Activated naive CD4-positive, alpha-beta T cell treated with anti-CD3 and anti-CD28 coated beads, Interleukin-2, amount 50 U/mL, for 72 hours (primary cell): ENCODE measurements around the gene METAP2. TPM values are rescaled to one million over a fixed set of nuclear protein-coding genes. Genes with fewer than 3 reads are reported as not detected.

ENCODE experiments used
- ATAC-seq, 2 donors: fragments of 150-1000 bp; cut with Tn5 transposase; 2 replicates each; pipeline ENCODE4 v1.10.0; 2021; ENCODE audit warnings: mild to moderate bottlenecking in 2 of 2, moderate library complexity in 2 of 2
- DNase-seq, 2 donors: peaks; one replicate each; pipeline ENCODE4 v3.0.0; 2021 to 2022; ENCODE audit warnings: low spot score in 2 of 2
- H3K27ac Mint-ChIP-seq, 2 donors: one replicate each; pipeline ENCODE4 v1.8.0; 2022; ENCODE audit warnings: mild to moderate bottlenecking in 2 of 2, mixed read lengths in 2 of 2
- H3K36me3 Mint-ChIP-seq, 2 donors: one replicate each; pipeline ENCODE4 v1.8.0; 2022; ENCODE audit warnings: mixed read lengths in 2 of 2
- H3K9me3 Mint-ChIP-seq, 2 donors: one replicate each; pipeline ENCODE4 v1.8.0; 2022; ENCODE audit warnings: mixed read lengths in 2 of 2
- total RNA-seq, 2 donors: library from RNA; stranded (reverse); gene quantifications; one replicate each; pipeline ENCODE4 v1.2.3, GENCODE V29; 2022

The METAP2 gene
- total RNA-seq, 2 donors from 2014 or later: 70.7 to 141 TPM

GRCh38 chr12:95522692-95523091 is 48.7 kb downstream of the METAP2 start:
- no peak overlapping the region for H3K27ac Mint-ChIP-seq
- H3K9me3 Mint-ChIP-seq: no peaks in the 10 kb centered on the region
- ATAC-seq (no peak), DNase-seq (no peak)
- H3K36me3 Mint-ChIP-seq: no peaks in the 10 kb centered on the region

GRCh38 chr12:95528431-95528830 is 54.5 kb downstream of the METAP2 start:
- no peak for DNase-seq
- H3K9me3 Mint-ChIP-seq: no peaks in the 10 kb centered on the region
- ATAC-seq: no peak
- H3K36me3 Mint-ChIP-seq: no peaks in the 10 kb centered on the region
- H3K27ac Mint-ChIP-seq: no peak overlapping the region

- Mint-ChIP-seq H3K36me3 (no peaks in the 10 kb centered on the region), H3K9me3 (no peaks in the 10 kb centered on the region), H3K27ac (no peak overlapping the region)
- DNase-seq: no peak
- no peak for ATAC-seq
Observed at GRCh38 chr12:95529693-95530225, 55.8 kb downstream of the METAP2 start.

GRCh38 chr12:95532851-95533250 is 58.9 kb downstream of the METAP2 start:
- ATAC-seq (peak; percentile 64 to 71), DNase-seq (no peak)
- no peaks in the 10 kb centered on the region for H3K36me3 Mint-ChIP-seq
- no peaks in the 10 kb centered on the region for H3K9me3 Mint-ChIP-seq
- no peak overlapping the region for H3K27ac Mint-ChIP-seq

- DNase-seq: no peak
- Mint-ChIP-seq H3K27ac (no peak overlapping the region), H3K36me3 (no peaks in the 10 kb centered on the region), H3K9me3 (no peaks in the 10 kb centered on the region)
- no peak for ATAC-seq
Observed at GRCh38 chr12:95533985-95534384, 60.0 kb downstream of the METAP2 start.

- no peak for DNase-seq
- Mint-ChIP-seq H3K36me3 (no peaks in the 10 kb centered on the region), H3K9me3 (no peaks in the 10 kb centered on the region), H3K27ac (no peak overlapping the region)
- no peak for ATAC-seq
Observed at GRCh38 chr12:95538006-95538405, 64.1 kb downstream of the METAP2 start.

GRCh38 chr12:95538656-95539055 is 64.7 kb downstream of the METAP2 start:
- no peak overlapping the region for H3K27ac Mint-ChIP-seq
- no peak for DNase-seq
- ATAC-seq: no peak
- no peaks in the 10 kb centered on the region for H3K36me3 Mint-ChIP-seq
- H3K9me3 Mint-ChIP-seq: no peaks in the 10 kb centered on the region

- Mint-ChIP-seq H3K9me3 (no peaks in the 10 kb centered on the region), H3K36me3 (no peaks in the 10 kb centered on the region)
- no peak for DNase-seq
Observed at GRCh38 chr12:95541436-95541835, 67.5 kb downstream of the METAP2 start.

GRCh38 chr12:95543305-95543704 is 69.4 kb downstream of the METAP2 start:
- Mint-ChIP-seq H3K27ac (no peak overlapping the region), H3K36me3 (no peaks in the 10 kb centered on the region), H3K9me3 (no peaks in the 10 kb centered on the region)
- ATAC-seq (no peak), DNase-seq (no peak)

More at GRCh38 chr12:95541436-95541835, 67.5 kb downstream of the METAP2 start:
- ATAC-seq: no peak
- H3K27ac Mint-ChIP-seq: no peak overlapping the region

- Mint-ChIP-seq H3K27ac (no peak overlapping the region), H3K9me3 (peaks cover 0 to 7% of the 10 kb centered on the region in 2 donors), H3K36me3 (peaks cover 0 to 7% of the 10 kb centered on the region in 2 donors)
- DNase-seq (no peak), ATAC-seq (no peak)
Observed at GRCh38 chr12:95544756-95545155, 70.8 kb downstream of the METAP2 start.

- Mint-ChIP-seq H3K27ac (no peak overlapping the region), H3K36me3 (peaks cover 0 to 7% of the 10 kb centered on the region in 2 donors), H3K9me3 (peaks cover 0 to 7% of the 10 kb centered on the region in 2 donors)
- no peak for ATAC-seq
- DNase-seq: no peak
Observed at GRCh38 chr12:95545303-95545702, 71.4 kb downstream of the METAP2 start.

GRCh38 chr12:95545731-95546490 is 72.0 kb downstream of the METAP2 start:
- DNase-seq (no peak), ATAC-seq (no peak)
- Mint-ChIP-seq H3K9me3 (peaks cover 0 to 7% of the 10 kb centered on the region in 2 donors), H3K36me3 (peaks cover 0 to 7% of the 10 kb centered on the region in 2 donors), H3K27ac (no peak overlapping the region)

- DNase-seq (no peak), ATAC-seq (no peak)
- Mint-ChIP-seq H3K9me3 (peaks cover 0 to 7% of the 10 kb centered on the region in 2 donors), H3K36me3 (peaks cover 0 to 7% of the 10 kb centered on the region in 2 donors), H3K27ac (no peak overlapping the region)
Observed at GRCh38 chr12:95546491-95546813, 72.5 kb downstream of the METAP2 start.

GRCh38 chr12:95547522-95548055 is 73.6 kb downstream of the METAP2 start:
- Mint-ChIP-seq H3K36me3 (peaks cover 0 to 7% of the 10 kb centered on the region in 2 donors), H3K27ac (peak overlapping the region; percentile 53 to 83), H3K9me3 (peaks cover 0 to 7% of the 10 kb centered on the region in 2 donors)
- DNase-seq: no peak
- no peak for ATAC-seq

- Mint-ChIP-seq H3K27ac (peak overlapping the region; percentile 53 to 83), H3K9me3 (peaks cover 0 to 7% of the 10 kb centered on the region in 2 donors), H3K36me3 (peaks cover 0 to 7% of the 10 kb centered on the region in 2 donors)
- peak; percentile 35 to 56 for DNase-seq
- ATAC-seq: peak; percentile 37 to 59
Observed at GRCh38 chr12:95548056-95548538, 74.1 kb downstream of the METAP2 start.

- peaks cover 0 to 7% of the 10 kb centered on the region in 2 donors for H3K9me3 Mint-ChIP-seq
- DNase-seq (peak; percentile 65 to 73), ATAC-seq (peak; percentile 88 to 90)
- H3K27ac Mint-ChIP-seq: peak overlapping the region in 1 of 2 donors; percentile 83
- peaks cover 0 to 7% of the 10 kb centered on the region in 2 donors for H3K36me3 Mint-ChIP-seq
Observed at GRCh38 chr12:95548539-95549391, 74.8 kb downstream of the METAP2 start.
